CD4-positive, alpha-beta T cell (primary cell): ENCODE measurements around the gene DOP1B. TPM values are rescaled to one million over a fixed set of nuclear protein-coding genes. Genes with fewer than 3 reads are reported as not detected.
"Not testable (repeated sequence)": the region's sequence is repeated elsewhere in the genome, so short reads cannot be mapped to it uniquely, and the experiment has no call there.

ENCODE experiments used
- ATAC-seq: fragments of 200-7000 bp; cut with Tn5 transposase; one replicate; pipeline ENCODE4 v1.10.0; 2022; ENCODE audit warnings: mild to moderate bottlenecking; ENCODE audit not compliant: poor library complexity
- CTCF ChIA-PET: fragments of 350-600 bp; sonication (Branson Sonifier 250); formaldehyde crosslinking; loops from one replicate; lab custom pipeline; 2021; ENCODE audit warnings: antibody characterized with exemption, inconsistent platforms; lab: Charles Lee
- POLR2A ChIA-PET: fragments of 350-600 bp; sonication (Branson Sonifier 250); formaldehyde crosslinking; loops from one replicate; lab custom pipeline; 2021; ENCODE audit warnings: antibody characterized with exemption, inconsistent platforms; lab: Charles Lee
- DNase-seq, 14 experiments: peaks; one replicate each; pipeline ENCODE4 v3.0.0-alpha.2; 2013 to 2020; ENCODE audit warnings: mixed read lengths in 2 of 14
- H3K27ac ChIP-seq, 2 donors: one replicate each; pipeline versions ENCODE4 v1.5.1 to v1.7.0; 2013; ENCODE audit warnings: low read length in 2 of 2, low read depth in 1 of 2, mild to moderate bottlenecking in 1 of 2
- H3K27me3 ChIP-seq, 2 experiments: 1 replicate in 1 of 2; 2 replicates in 1 of 2; pipeline versions ENCODE4 v1.6.1 to v1.7.0; 2013; ENCODE audit warnings: low read length in 2 of 2, control low read depth in 1 of 2, mild to moderate bottlenecking in 1 of 2, moderate library complexity in 1 of 2; ENCODE audit not compliant: insufficient read depth in 2 of 2, control insufficient read depth in 1 of 2
- H3K36me3 ChIP-seq: one replicate; pipeline ENCODE4 v1.6.1; 2013; ENCODE audit warnings: low read length, control low read depth; ENCODE audit not compliant: insufficient read depth
- H3K4me1 ChIP-seq: one replicate; pipeline ENCODE4 v1.6.1; 2013; ENCODE audit warnings: low read length, control low read depth; ENCODE audit not compliant: insufficient read depth
- H3K4me3 ChIP-seq: one replicate; pipeline ENCODE4 v1.5.1; 2013; ENCODE audit warnings: mild to moderate bottlenecking, low read length, moderate library complexity
- H3K9me3 ChIP-seq, 2 experiments: 1 replicate in 1 of 2; 2 replicates in 1 of 2; pipeline versions ENCODE4 v1.6.1 to v1.7.0; 2013; ENCODE audit warnings: low read length in 2 of 2, mild to moderate bottlenecking in 2 of 2, control low read depth in 1 of 2, moderate library complexity in 1 of 2; ENCODE audit not compliant: control insufficient read depth in 1 of 2, insufficient read depth in 1 of 2
- H3K27ac Mint-ChIP-seq: one replicate; pipeline ENCODE4 v1.8.0; 2020; ENCODE audit warnings: mixed read lengths
- H3K27me3 Mint-ChIP-seq: one replicate; pipeline ENCODE4 v1.8.0; 2021; ENCODE audit warnings: mixed read lengths
- H3K36me3 Mint-ChIP-seq: one replicate; pipeline ENCODE4 v1.8.0; 2021; ENCODE audit warnings: low read depth, mixed read lengths
- H3K4me1 Mint-ChIP-seq: one replicate; pipeline ENCODE4 v1.8.0; 2021; ENCODE audit warnings: low read depth, mixed read lengths
- H3K4me3 Mint-ChIP-seq: one replicate; pipeline ENCODE4 v1.8.0; 2020; ENCODE audit warnings: mild to moderate bottlenecking, mixed read lengths
- H3K9me3 Mint-ChIP-seq: one replicate; pipeline ENCODE4 v1.8.0; 2020; ENCODE audit warnings: mixed read lengths
- CTCF ChIP-seq: fragments of 200-600 bp; IDR thresholded peaks from one replicate; pipeline ENCODE4 v1.8.0; 2022; ENCODE audit warnings: antibody characterized with exemption, mild to moderate bottlenecking
- intact Hi-C, 2 experiments: fragments of 100-400 bp; cut with DNase I in 1 of 2; cut with micrococcal nuclease in 1 of 2; formaldehyde crosslinking; loops; one replicate each; pipeline versions ENCODE4 v1.15.1 to v1.9.0; 2023 to 2025; cut with DNase I, micrococcal nuclease
- total RNA-seq, 174 experiments: library from RNA in 2 of 174; stranded (reverse) in 2 of 174; gene quantifications; one replicate each; pipeline ENCODE4 v1.2.3 and lab custom pipeline; 2021 to 2026

Gene DOP1B
- total RNA-seq, 2 experiments from 2014 or later = 11.0 to 12.7 TPM

GRCh38 chr21:36141513-36141925 is 15.1 kb upstream of the DOP1B start:
- Mint-ChIP-seq H3K4me1 (peaks cover 24% of the 10 kb centered on the region), H3K27ac (peak overlapping the region; percentile 66), H3K9me3 (no peaks in the 10 kb centered on the region), H3K27me3 (no peaks in the 10 kb centered on the region), H3K4me3 (peak overlapping the region; percentile 0), H3K36me3 (no peaks in the 10 kb centered on the region)
- no peaks in the 10 kb centered on the region for H3K27me3 ChIP-seq
- H3K4me1 ChIP-seq = peaks cover 33% of the 10 kb centered on the region
- peak; percentile 89 for ATAC-seq
- H3K36me3 ChIP-seq = peaks cover 11% of the 10 kb centered on the region
- H3K9me3 ChIP-seq = no peaks in the 10 kb centered on the region
- TF ChIP-seq CTCF = peak; percentile 84
- POLR2A ChIA-PET = interaction anchor here (1.1 to 1.4 kb wide), 3 partner anchors 12 to 191 kb away, joined by 3 to 5 read pairs (median 5); partner anchors contain the start of gene MORC3
- H3K4me3 ChIP-seq = no peak overlapping the region
- peak overlapping the region; percentile 19 to 38 for H3K27ac ChIP-seq
- peak; percentile 68 to 96 (median 82) for DNase-seq
- intact Hi-C loops = loop anchor here (1.0 to 10.0 kb wide), 5 partner anchors 15 to 786 kb away; partner anchors contain the start of gene DOP1B (in 1 of the 2)
- CTCF ChIA-PET = interaction anchor here (0.6 to 2.9 kb wide), 10 partner anchors 9 to 206 kb away, joined by 3 to 15 read pairs (median 4); partner anchors contain the start of gene MORC3

GRCh38 chr21:36144233-36144632 is 12.4 kb upstream of the DOP1B start:
- not testable (repeated sequence) for H3K4me3 ChIP-seq, H3K27ac ChIP-seq, ATAC-seq, DNase-seq, H3K27ac Mint-ChIP-seq, H3K4me3 Mint-ChIP-seq, H3K9me3 ChIP-seq, H3K9me3 Mint-ChIP-seq, H3K36me3 Mint-ChIP-seq, H3K27me3 Mint-ChIP-seq, H3K27me3 ChIP-seq, H3K36me3 ChIP-seq
- intact Hi-C loops = loop anchor here in 1 of 2 experiments (5.0 to 10.0 kb wide), 2 partner anchors 451 to 783 kb away; no protein-coding TSS in a partner anchor
- ChIA-PET POLR2A (interaction anchor here (2.0 kb wide), 1 partner anchor 11 kb away, joined by 6 read pairs; no protein-coding TSS in a partner anchor), CTCF (interaction anchor here (1.6 kb wide), 1 partner anchor 9 kb away, joined by 9 read pairs; no protein-coding TSS in a partner anchor)
- H3K4me1 Mint-ChIP-seq = peaks cover 28% of the 10 kb centered on the region
- H3K4me1 ChIP-seq = peaks cover 25% of the 10 kb centered on the region

GRCh38 chr21:36145259-36145658 is 11.4 kb upstream of the DOP1B start:
- no peak overlapping the region for H3K4me3 ChIP-seq
- Mint-ChIP-seq H3K9me3 (no peaks in the 10 kb centered on the region), H3K27ac (peak overlapping the region; percentile 68), H3K27me3 (no peaks in the 10 kb centered on the region), H3K4me1 (peaks cover 38% of the 10 kb centered on the region), H3K36me3 (no peaks in the 10 kb centered on the region), H3K4me3 (peak overlapping the region; percentile 48)
- ChIA-PET CTCF (no interaction called here), POLR2A (interaction anchor here (0.6 to 2.0 kb wide), 7 partner anchors 8 to 175 kb away, joined by 3 to 6 read pairs (median 3); partner anchors contain the start of gene MORC3)
- no peaks in the 10 kb centered on the region for H3K9me3 ChIP-seq
- no peaks in the 10 kb centered on the region for H3K27me3 ChIP-seq
- H3K27ac ChIP-seq = peak overlapping the region in 1 of 2 donors; percentile 44
- intact Hi-C loops = loop anchor here in 1 of 2 experiments (10.0 kb wide), 1 partner anchor 450 kb away; no protein-coding TSS in a partner anchor
- peaks cover 7% of the 10 kb centered on the region for H3K36me3 ChIP-seq
- no peak for TF ChIP-seq CTCF
- H3K4me1 ChIP-seq = peaks cover 34% of the 10 kb centered on the region
- ATAC-seq (peak; percentile 66), DNase-seq (peak in 5 of 14 experiments; percentile 15 to 73 (median 54))
